ENCODE measurements around the gene FBXO31.

DNA sequence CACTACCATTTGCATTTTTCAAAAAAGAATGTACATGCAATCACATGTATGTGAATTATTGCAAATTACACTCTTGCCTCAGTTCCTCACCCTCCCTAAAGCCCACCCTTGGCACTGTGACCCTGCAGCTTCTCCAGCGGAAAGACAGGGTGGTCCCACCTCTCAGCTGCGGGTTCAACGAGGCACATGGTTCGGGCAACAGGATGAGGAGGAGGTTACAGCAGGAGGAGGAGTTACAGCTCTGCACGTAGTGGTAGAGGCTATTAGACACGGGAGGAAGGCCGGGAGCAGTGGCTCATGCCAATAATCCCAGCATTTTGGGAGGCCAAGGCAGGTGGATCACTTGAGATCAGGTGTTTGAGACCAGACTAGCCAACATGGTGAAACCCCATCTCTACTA, 71.6 kb downstream of the FBXO31 start:
- TF ChIP-seq POLR2A (IDR thresholded peaks at IDR 0.05; ENCODE audit: low read depth, low read length) (no peak), TAF1 (IDR thresholded peaks at IDR 0.05; ENCODE audit: borderline replicate concordance, low read depth, low read length) (no peak)

All from GM12892 (cell line).